ENCODE data around the gene DENND4C.
"Not testable (repeated sequence)": the region's sequence is repeated elsewhere in the genome, so short reads cannot be mapped to it uniquely, and the experiment has no call there.

Gene DENND4C

GRCh38 chr9:19216466-19216865 is 14.0 kb upstream of the DENND4C start:
- in situ Hi-C loops (cut with MboI; ENCODE audit: low pct_unique_long_range_greater_than_20kb, low sequenced_read_pairs): no loop called here
- no peak for DNase-seq

- no peak for DNase-seq
- in situ Hi-C loops (cut with MboI; ENCODE audit: low pct_unique_long_range_greater_than_20kb, low sequenced_read_pairs): no loop called here
These were observed 9.2 kb upstream of the DENND4C start for GRCh38 chr9:19221326-19221725.

- in situ Hi-C loops (cut with MboI; ENCODE audit: low pct_unique_long_range_greater_than_20kb, low sequenced_read_pairs): no loop called here
- no peak for DNase-seq
These were observed 6.8 kb upstream of the DENND4C start for GRCh38 chr9:19223724-19224123.

- no peak for DNase-seq
- in situ Hi-C loops (cut with MboI; ENCODE audit: low pct_unique_long_range_greater_than_20kb, low sequenced_read_pairs): no loop called here
These were observed 5.9 kb upstream of the DENND4C start for GRCh38 chr9:19224563-19224962.

- DNase-seq: peak; percentile 79
- in situ Hi-C loops (cut with MboI; ENCODE audit: low pct_unique_long_range_greater_than_20kb, low sequenced_read_pairs): no loop called here
These were observed 718 bp upstream of the DENND4C start for GRCh38 chr9:19229595-19230354.

- in situ Hi-C loops (cut with MboI; ENCODE audit: low pct_unique_long_range_greater_than_20kb, low sequenced_read_pairs): no loop called here
- peak; percentile 35 for DNase-seq
These were observed 822 bp downstream of the DENND4C start for GRCh38 chr9:19231126-19231903.

- DNase-seq: peak; percentile 52
These were observed 1.7 kb downstream of the DENND4C start for GRCh38 chr9:19231904-19232822.

GRCh38 chr9:19232823-19233194 is 2.3 kb downstream of the DENND4C start:
- in situ Hi-C loops (cut with MboI; ENCODE audit: low pct_unique_long_range_greater_than_20kb, low sequenced_read_pairs): no loop called here
- DNase-seq: no peak

More at GRCh38 chr9:19231904-19232822, 1.7 kb downstream of the DENND4C start:
- in situ Hi-C loops (cut with MboI; ENCODE audit: low pct_unique_long_range_greater_than_20kb, low sequenced_read_pairs): no loop called here

GRCh38 chr9:19233344-19233743 is 2.9 kb downstream of the DENND4C start:
- in situ Hi-C loops (cut with MboI; ENCODE audit: low pct_unique_long_range_greater_than_20kb, low sequenced_read_pairs): no loop called here
- no peak for DNase-seq

- no peak for DNase-seq
- in situ Hi-C loops (cut with MboI; ENCODE audit: low pct_unique_long_range_greater_than_20kb, low sequenced_read_pairs): no loop called here
These were observed 9.5 kb downstream of the DENND4C start for GRCh38 chr9:19239955-19240354.

GRCh38 chr9:19241728-19242127 is 11.2 kb downstream of the DENND4C start:
- no peak for DNase-seq
- in situ Hi-C loops (cut with MboI; ENCODE audit: low pct_unique_long_range_greater_than_20kb, low sequenced_read_pairs): no loop called here

GRCh38 chr9:19243366-19244033 is 13.0 kb downstream of the DENND4C start:
- in situ Hi-C loops (cut with MboI; ENCODE audit: low pct_unique_long_range_greater_than_20kb, low sequenced_read_pairs): no loop called here
- no peak for DNase-seq

GRCh38 chr9:19246891-19247290 is 16.4 kb downstream of the DENND4C start:
- in situ Hi-C loops (cut with MboI; ENCODE audit: low pct_unique_long_range_greater_than_20kb, low sequenced_read_pairs): no loop called here
- no peak for DNase-seq

- no peak for DNase-seq
- in situ Hi-C loops (cut with MboI; ENCODE audit: low pct_unique_long_range_greater_than_20kb, low sequenced_read_pairs): no loop called here
These were observed 16.9 kb downstream of the DENND4C start for GRCh38 chr9:19247420-19247819.

GRCh38 chr9:19250346-19250745 is 19.9 kb downstream of the DENND4C start:
- in situ Hi-C loops (cut with MboI; ENCODE audit: low pct_unique_long_range_greater_than_20kb, low sequenced_read_pairs); DNase-seq: not testable (repeated sequence)

- DNase-seq; in situ Hi-C loops (cut with MboI; ENCODE audit: low pct_unique_long_range_greater_than_20kb, low sequenced_read_pairs): not testable (repeated sequence)
These were observed 20.7 kb downstream of the DENND4C start for GRCh38 chr9:19251203-19251602.

- in situ Hi-C loops (cut with MboI; ENCODE audit: low pct_unique_long_range_greater_than_20kb, low sequenced_read_pairs); DNase-seq: not testable (repeated sequence)
These were observed 21.1 kb downstream of the DENND4C start for GRCh38 chr9:19251622-19252021.

- no peak for DNase-seq
- in situ Hi-C loops (cut with MboI; ENCODE audit: low pct_unique_long_range_greater_than_20kb, low sequenced_read_pairs): no loop called here
These were observed 21.8 kb downstream of the DENND4C start for GRCh38 chr9:19252174-19252884.

- in situ Hi-C loops (cut with MboI; ENCODE audit: low pct_unique_long_range_greater_than_20kb, low sequenced_read_pairs): no loop called here
- DNase-seq: no peak
These were observed 22.4 kb downstream of the DENND4C start for GRCh38 chr9:19252885-19253219.

Data from KBM-7 (cell line).